Measurements from ENCODE around the gene AUTS2. TPM values are rescaled to one million over a fixed set of nuclear protein-coding genes. Genes with fewer than 3 reads are reported as not detected.
"Not testable (repeated sequence)": the region's sequence is repeated elsewhere in the genome, so short reads cannot be mapped to it uniquely, and the experiment has no call there.

AUTS2 gene
- total RNA-seq, 1 experiment from 2014 or later: not detected

DNA sequence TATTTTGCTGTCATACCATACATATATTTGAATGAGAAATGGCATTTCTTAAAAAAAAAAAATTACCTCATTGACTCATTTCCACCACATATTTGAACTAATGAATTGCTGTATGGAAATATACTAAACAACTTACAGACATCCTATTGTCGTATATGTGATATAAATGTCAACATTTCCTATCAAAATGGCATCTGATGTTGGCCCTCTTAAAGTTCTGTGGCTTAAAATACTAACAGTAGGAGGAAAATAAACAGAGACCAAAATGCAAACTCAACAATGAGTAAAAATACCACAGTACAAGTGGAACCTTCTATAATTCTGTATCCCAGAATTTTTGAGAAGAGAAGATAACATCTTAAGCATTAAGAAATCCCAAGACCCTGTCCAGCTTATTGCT lies 1128.0 kb downstream of the AUTS2 start:
- Mint-ChIP-seq H3K9me3 (ENCODE audit: low read depth, unreplicated experiment) (no peaks in the 10 kb centered on the region), H3K4me1 (ENCODE audit: low read depth, unreplicated experiment) (no peaks in the 10 kb centered on the region), H3K27ac (ENCODE audit: unreplicated experiment) (no peak overlapping the region), H3K4me3 (ENCODE audit: low read depth, unreplicated experiment) (no peak overlapping the region), H3K36me3 (ENCODE audit: insufficient read depth, unreplicated experiment) (no peaks in the 10 kb centered on the region), H3K27me3 (ENCODE audit: unreplicated experiment) (no peaks in the 10 kb centered on the region)
- intact Hi-C loops (cut with micrococcal nuclease; ENCODE audit: unreplicated experiment): no loop called here
- TF ChIP-seq, protein P1, sequence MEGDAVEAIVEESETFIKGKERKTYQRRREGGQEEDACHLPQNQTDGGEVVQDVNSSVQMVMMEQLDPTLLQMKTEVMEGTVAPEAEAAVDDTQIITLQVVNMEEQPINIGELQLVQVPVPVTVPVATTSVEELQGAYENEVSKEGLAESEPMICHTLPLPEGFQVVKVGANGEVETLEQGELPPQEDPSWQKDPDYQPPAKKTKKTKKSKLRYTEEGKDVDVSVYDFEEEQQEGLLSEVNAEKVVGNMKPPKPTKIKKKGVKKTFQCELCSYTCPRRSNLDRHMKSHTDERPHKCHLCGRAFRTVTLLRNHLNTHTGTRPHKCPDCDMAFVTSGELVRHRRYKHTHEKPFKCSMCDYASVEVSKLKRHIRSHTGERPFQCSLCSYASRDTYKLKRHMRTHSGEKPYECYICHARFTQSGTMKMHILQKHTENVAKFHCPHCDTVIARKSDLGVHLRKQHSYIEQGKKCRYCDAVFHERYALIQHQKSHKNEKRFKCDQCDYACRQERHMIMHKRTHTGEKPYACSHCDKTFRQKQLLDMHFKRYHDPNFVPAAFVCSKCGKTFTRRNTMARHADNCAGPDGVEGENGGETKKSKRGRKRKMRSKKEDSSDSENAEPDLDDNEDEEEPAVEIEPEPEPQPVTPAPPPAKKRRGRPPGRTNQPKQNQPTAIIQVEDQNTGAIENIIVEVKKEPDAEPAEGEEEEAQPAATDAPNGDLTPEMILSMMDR (IDR thresholded peaks at IDR 0.05; ENCODE audit: unreplicated experiment): no peak
- BruUV-seq (replicated peaks): no TSS peak
- CTCF ChIA-PET: no interaction called here
- no peak for DNase-seq

DNA sequence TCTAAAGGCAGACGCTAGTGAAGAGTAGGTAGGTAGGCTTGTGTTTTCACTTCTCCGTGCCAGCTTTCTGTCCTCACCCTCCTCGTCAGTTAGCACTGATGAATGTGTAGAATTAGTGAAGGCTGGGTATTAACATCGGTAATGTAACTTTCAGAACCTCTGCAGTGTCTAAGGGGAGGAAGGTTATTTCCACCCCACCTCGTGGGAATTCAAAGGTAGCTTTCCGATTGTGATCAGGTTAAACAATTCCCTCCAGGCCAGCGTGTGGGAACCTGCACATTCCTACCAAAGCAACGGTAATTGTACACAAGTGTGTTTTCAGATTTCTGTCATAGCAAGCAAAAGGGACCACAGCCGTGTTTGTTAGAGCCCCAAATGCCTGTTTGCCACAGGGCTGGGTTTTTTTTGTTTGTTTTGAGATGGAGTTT lies 1128.7 kb downstream of the AUTS2 start:
- intact Hi-C loops (cut with micrococcal nuclease; ENCODE audit: unreplicated experiment): no loop called here
- Mint-ChIP-seq H3K9me3 (ENCODE audit: low read depth, unreplicated experiment) (no peaks in the 10 kb centered on the region), H3K4me3 (ENCODE audit: low read depth, unreplicated experiment) (no peak overlapping the region), H3K4me1 (ENCODE audit: low read depth, unreplicated experiment) (no peaks in the 10 kb centered on the region), H3K27ac (ENCODE audit: unreplicated experiment) (no peak overlapping the region), H3K36me3 (ENCODE audit: insufficient read depth, unreplicated experiment) (no peaks in the 10 kb centered on the region), H3K27me3 (ENCODE audit: unreplicated experiment) (no peaks in the 10 kb centered on the region)
- CTCF ChIA-PET: no interaction called here
- DNase-seq: no peak
- BruUV-seq (replicated peaks): no TSS peak
- TF ChIP-seq, protein P1 (IDR thresholded peaks at IDR 0.05; ENCODE audit: unreplicated experiment): no peak

DNA sequence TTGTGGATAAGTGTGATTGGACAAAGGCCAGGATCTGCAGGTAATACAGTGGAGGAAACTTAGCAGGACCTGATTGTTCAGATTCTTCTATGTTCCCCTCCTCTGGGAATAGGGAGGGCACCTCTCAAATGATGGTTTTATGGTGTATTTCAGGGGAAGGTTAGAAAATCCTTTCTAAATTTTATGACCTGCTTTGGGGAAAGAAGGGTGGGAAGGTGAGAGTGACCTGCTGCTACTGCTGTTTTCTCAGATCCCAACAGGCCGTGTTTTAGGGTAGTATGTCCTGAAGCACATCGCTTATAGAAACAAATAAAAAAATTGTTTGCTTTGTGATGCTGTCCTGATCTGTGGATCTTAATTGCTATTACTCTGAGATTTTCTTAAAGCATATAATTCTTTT lies 1129.6 kb downstream of the AUTS2 start:
- H3K4me3 Mint-ChIP-seq (ENCODE audit: low read depth, unreplicated experiment): no peak overlapping the region
- intact Hi-C loops (cut with micrococcal nuclease; ENCODE audit: unreplicated experiment): no loop called here
- no TSS peak for BruUV-seq (replicated peaks)
- H3K9me3 Mint-ChIP-seq (ENCODE audit: low read depth, unreplicated experiment): no peaks in the 10 kb centered on the region
- no peak overlapping the region for H3K27ac Mint-ChIP-seq (ENCODE audit: unreplicated experiment)
- H3K27me3 Mint-ChIP-seq (ENCODE audit: unreplicated experiment): no peaks in the 10 kb centered on the region
- no peaks in the 10 kb centered on the region for H3K36me3 Mint-ChIP-seq (ENCODE audit: insufficient read depth, unreplicated experiment)
- CTCF ChIA-PET: no interaction called here
- TF ChIP-seq, protein P1 (IDR thresholded peaks at IDR 0.05; ENCODE audit: unreplicated experiment): no peak
- DNase-seq: no peak
- no peaks in the 10 kb centered on the region for H3K4me1 Mint-ChIP-seq (ENCODE audit: low read depth, unreplicated experiment)

DNA sequence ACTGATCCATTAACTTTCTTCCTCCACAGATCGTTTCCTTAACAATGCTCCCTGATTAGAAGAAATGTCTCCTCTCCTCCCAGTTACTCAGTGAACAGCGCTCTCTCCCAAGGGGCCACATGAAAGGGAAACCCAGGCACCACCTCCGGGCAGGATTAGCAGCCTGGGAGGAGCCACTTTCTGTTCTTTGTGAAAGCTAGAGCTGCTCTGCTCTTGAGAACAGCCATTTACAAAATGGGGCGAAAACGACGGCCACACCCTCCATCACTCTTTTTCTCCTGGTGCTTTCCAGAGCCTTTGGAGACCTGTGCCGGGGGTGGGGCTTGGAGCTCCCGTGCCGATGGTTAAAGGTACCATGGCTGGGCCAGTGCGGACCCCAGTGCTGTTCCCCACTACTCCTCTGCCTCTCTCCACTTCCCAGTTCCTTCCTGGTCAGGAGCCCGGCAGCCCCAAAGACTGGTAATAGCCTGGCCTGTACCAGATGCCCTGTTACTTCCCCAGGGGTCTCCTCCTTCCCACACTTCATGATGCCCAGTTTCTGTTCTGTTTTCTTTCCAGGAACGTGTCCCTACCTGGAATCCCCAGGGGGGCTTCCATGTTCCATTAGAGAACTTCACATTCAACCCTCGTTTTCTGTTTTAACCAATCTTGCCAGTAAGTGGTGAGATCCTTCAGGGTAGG lies 1130.7 kb downstream of the AUTS2 start:
- Mint-ChIP-seq H3K4me3 (ENCODE audit: low read depth, unreplicated experiment) (no peak overlapping the region), H3K27ac (ENCODE audit: unreplicated experiment) (no peak overlapping the region), H3K36me3 (ENCODE audit: insufficient read depth, unreplicated experiment) (no peaks in the 10 kb centered on the region), H3K9me3 (ENCODE audit: low read depth, unreplicated experiment) (no peaks in the 10 kb centered on the region), H3K4me1 (ENCODE audit: low read depth, unreplicated experiment) (no peaks in the 10 kb centered on the region), H3K27me3 (ENCODE audit: unreplicated experiment) (no peaks in the 10 kb centered on the region)
- no peak for DNase-seq
- CTCF ChIA-PET: no interaction called here
- BruUV-seq (replicated peaks): no TSS peak
- TF ChIP-seq, protein P1 (IDR thresholded peaks at IDR 0.05; ENCODE audit: unreplicated experiment): no peak
- intact Hi-C loops (cut with micrococcal nuclease; ENCODE audit: unreplicated experiment): no loop called here

DNA sequence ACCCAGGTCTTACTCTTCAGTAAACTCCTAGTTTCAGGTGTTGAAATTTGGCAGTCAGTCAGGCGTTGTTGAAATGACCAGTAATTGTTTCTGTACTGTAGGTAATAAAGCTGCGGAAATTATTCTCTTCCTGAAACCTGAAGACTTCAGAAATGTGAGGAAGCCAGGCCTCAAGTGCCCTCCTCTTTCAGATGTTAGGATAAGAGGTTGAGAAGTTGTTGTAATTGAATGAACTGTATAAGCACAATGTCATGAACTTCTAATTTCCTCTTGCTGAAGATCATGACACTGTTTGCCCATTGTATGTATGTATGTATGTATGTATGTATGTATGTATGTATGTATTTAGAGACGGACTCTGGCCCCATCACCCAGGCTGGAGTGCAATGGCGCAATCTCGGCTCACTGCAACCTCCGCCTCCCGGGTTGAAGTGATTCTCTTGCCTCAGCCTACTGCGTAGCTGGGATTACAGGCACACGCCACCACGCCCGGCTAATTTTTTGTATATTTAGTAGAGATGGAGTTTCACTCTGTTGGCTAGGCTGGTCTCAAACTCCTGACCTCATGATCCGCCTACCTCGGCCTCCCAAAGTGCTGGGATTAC lies 1131.4 kb downstream of the AUTS2 start:
- H3K9me3 Mint-ChIP-seq (ENCODE audit: low read depth, unreplicated experiment); DNase-seq; CTCF ChIA-PET; H3K36me3 Mint-ChIP-seq (ENCODE audit: insufficient read depth, unreplicated experiment); H3K27me3 Mint-ChIP-seq (ENCODE audit: unreplicated experiment); H3K4me3 Mint-ChIP-seq (ENCODE audit: low read depth, unreplicated experiment); BruUV-seq (replicated peaks); H3K27ac Mint-ChIP-seq (ENCODE audit: unreplicated experiment); intact Hi-C loops (cut with micrococcal nuclease; ENCODE audit: unreplicated experiment); H3K4me1 Mint-ChIP-seq (ENCODE audit: low read depth, unreplicated experiment): not testable (repeated sequence)
